H9 (cell line): Measurements from ENCODE around the gene ASMT. TPM values are rescaled to one million over a fixed set of nuclear protein-coding genes. Genes with fewer than 3 reads are reported as not detected.
"Not testable (repeated sequence)": the region's sequence is repeated elsewhere in the genome, so short reads cannot be mapped to it uniquely, and the experiment has no call there.

Experiments
- DNase-seq: peaks from one replicate; pipeline ENCODE4 v3.0.0-alpha.2; 2017
- H2AFZ ChIP-seq: one replicate; pipeline ENCODE4 v1.6.1; 2013; ENCODE audit warnings: mild to moderate bottlenecking, low read length, control low read depth, moderate library complexity
- H2AK5ac ChIP-seq: 2 replicates; pipeline ENCODE4 v1.6.1; 2013; ENCODE audit warnings: low read length, control low read depth, mixed read lengths; ENCODE audit not compliant: insufficient read length
- H2BK120ac ChIP-seq: one replicate; pipeline ENCODE4 v1.6.1; 2013; ENCODE audit warnings: low read depth, mild to moderate bottlenecking, low read length, control low read depth, inconsistent platforms; ENCODE audit not compliant: poor library complexity, severe bottlenecking
- H2BK12ac ChIP-seq: 2 replicates; pipeline ENCODE4 v1.6.1; 2013; ENCODE audit warnings: low read length, control low read depth, mixed read lengths, low read depth; ENCODE audit not compliant: insufficient read length
- H2BK15ac ChIP-seq: 2 replicates; pipeline ENCODE4 v1.6.1; 2013; ENCODE audit warnings: low read depth, low read length, control low read depth
- H2BK20ac ChIP-seq: one replicate; pipeline ENCODE4 v1.6.1; 2013; ENCODE audit warnings: low read depth, mild to moderate bottlenecking, low read length, control low read depth, inconsistent platforms; ENCODE audit not compliant: poor library complexity, severe bottlenecking
- H2BK5ac ChIP-seq: 2 replicates; pipeline ENCODE4 v1.6.1; 2013; ENCODE audit warnings: low read length, control low read depth, mixed read lengths; ENCODE audit not compliant: insufficient read length
- H3K14ac ChIP-seq: 2 replicates; pipeline ENCODE4 v1.6.1; 2013; ENCODE audit warnings: low read length, control low read depth; ENCODE audit not compliant: insufficient read depth
- H3K18ac ChIP-seq: 2 replicates; pipeline ENCODE4 v1.6.1; 2013; ENCODE audit warnings: low read depth, mild to moderate bottlenecking, mixed read lengths, low read length, control low read depth; ENCODE audit not compliant: insufficient read length
- H3K23ac ChIP-seq: 2 replicates; pipeline ENCODE4 v1.6.1; 2013; ENCODE audit warnings: low read length, control low read depth, mixed read lengths, low read depth; ENCODE audit not compliant: insufficient read length
- H3K23me2 ChIP-seq: 2 replicates; pipeline ENCODE4 v1.6.1; 2013; ENCODE audit warnings: low read depth, mild to moderate bottlenecking, mixed read lengths, low read length, control low read depth; ENCODE audit not compliant: insufficient read length, poor library complexity, severe bottlenecking
- H3K27ac ChIP-seq: 2 replicates; pipeline ENCODE4 v1.5.1; 2013; ENCODE audit warnings: low read length, control low read depth, mixed read lengths, low read depth; ENCODE audit not compliant: insufficient read length
- H3K27me3 ChIP-seq: 2 replicates; pipeline ENCODE4 v1.6.1; 2013; ENCODE audit warnings: low read length, control low read depth, inconsistent platforms; ENCODE audit not compliant: insufficient read depth
- H3K4ac ChIP-seq: 2 replicates; pipeline ENCODE4 v1.6.1; 2013; ENCODE audit warnings: low read depth, mild to moderate bottlenecking, control low read depth, inconsistent platforms, low read length, moderate library complexity
- H3K4me1 ChIP-seq: 2 replicates; pipeline ENCODE4 v1.6.1; 2013; ENCODE audit warnings: low read length, control low read depth, inconsistent platforms; ENCODE audit not compliant: insufficient read depth
- H3K4me2 ChIP-seq: 2 replicates; pipeline ENCODE4 v1.6.1; 2013; ENCODE audit warnings: low read length, control low read depth, mixed read lengths; ENCODE audit not compliant: insufficient read length, insufficient read depth
- H3K56ac ChIP-seq: 2 replicates; pipeline ENCODE4 v1.6.1; 2013; ENCODE audit warnings: low read depth, mild to moderate bottlenecking, mixed read lengths, low read length, control low read depth; ENCODE audit not compliant: insufficient read length
- H3K79me1 ChIP-seq: 2 replicates; pipeline ENCODE4 v1.6.1; 2013; ENCODE audit warnings: low read depth, mild to moderate bottlenecking, moderate library complexity, low read length, control low read depth, inconsistent platforms; ENCODE audit not compliant: insufficient read depth, poor library complexity, severe bottlenecking
- H3K79me2 ChIP-seq: 2 replicates; pipeline ENCODE4 v1.6.1; 2013; ENCODE audit warnings: low read length, control low read depth, inconsistent platforms; ENCODE audit not compliant: insufficient read depth
- H3K9ac ChIP-seq: 2 replicates; pipeline ENCODE4 v1.6.1; 2013; ENCODE audit warnings: low read length, control low read depth, mixed read lengths; ENCODE audit not compliant: insufficient read length; ENCODE audit errors: extremely low read depth
- H3K9me3 ChIP-seq: one replicate; pipeline ENCODE4 v1.6.1; 2013; ENCODE audit warnings: low read depth, low read length, inconsistent platforms; ENCODE audit not compliant: control insufficient read depth
- H3T11ph ChIP-seq: one replicate; pipeline ENCODE4 v1.6.1; 2013; ENCODE audit warnings: mild to moderate bottlenecking, low read length, control low read depth, inconsistent platforms
- H4K20me1 ChIP-seq: one replicate; pipeline ENCODE4 v1.6.1; 2013; ENCODE audit not compliant: control insufficient read depth, insufficient read length, insufficient read depth
- H4K5ac ChIP-seq: 2 replicates; pipeline ENCODE4 v1.6.1; 2013; ENCODE audit warnings: low read depth, mild to moderate bottlenecking, mixed read lengths, low read length, control low read depth; ENCODE audit not compliant: insufficient read length
- H4K8ac ChIP-seq: replicated peaks from 2 replicates; pipeline ENCODE4 v1.6.1; 2013; ENCODE audit warnings: low read length, control low read depth, mixed read lengths, low read depth; ENCODE audit not compliant: insufficient read length
- H4K91ac ChIP-seq: 2 replicates; pipeline ENCODE4 v1.6.1; 2013; ENCODE audit warnings: low read depth, mild to moderate bottlenecking, moderate library complexity, mixed read lengths, low read length, control low read depth; ENCODE audit not compliant: insufficient read length
- H3K27ac Mint-ChIP-seq, 3 experiments: 2 replicates in 2 of 3; 3 replicates in 1 of 3; pipeline ENCODE4 v1.8.0; 2020 to 2021; ENCODE audit warnings: mixed read lengths in 3 of 3, mild to moderate bottlenecking in 1 of 3, moderate library complexity in 1 of 3
- H3K27me3 Mint-ChIP-seq: 2 replicates; pipeline ENCODE4 v1.8.0; 2021; ENCODE audit warnings: low read depth, mild to moderate bottlenecking, moderate library complexity, mixed read lengths
- H3K36me3 Mint-ChIP-seq, 3 experiments: 2 replicates in 2 of 3; 3 replicates in 1 of 3; pipeline ENCODE4 v1.8.0; 2020 to 2021; ENCODE audit warnings: low read depth in 3 of 3, mixed read lengths in 3 of 3; ENCODE audit not compliant: insufficient read depth in 1 of 3
- H3K4me1 Mint-ChIP-seq, 2 experiments: 2 replicates each; pipeline ENCODE4 v1.8.0; 2020; ENCODE audit warnings: mixed read lengths in 2 of 2
- H3K4me3 Mint-ChIP-seq, 2 experiments: 2 replicates in 1 of 2; 3 replicates in 1 of 2; pipeline ENCODE4 v1.8.0; 2020 to 2021; ENCODE audit warnings: mild to moderate bottlenecking in 2 of 2, mixed read lengths in 2 of 2, moderate library complexity in 1 of 2
- H3K9me3 Mint-ChIP-seq, 2 experiments: 2 replicates in 1 of 2; 3 replicates in 1 of 2; pipeline ENCODE4 v1.8.0; 2020; ENCODE audit warnings: mild to moderate bottlenecking in 2 of 2, mixed read lengths in 2 of 2, moderate library complexity in 1 of 2
- WGBS: extraction: QIAGEN DNeasy Blood & Tissue Kit; methylation state at CpG from one replicate; pipeline ENCODE4 v1.1.7; 2013; ENCODE audit warnings: missing lambda C conversion rate, low lambda C conversion rate, mixed read lengths; ENCODE audit not compliant: insufficient read length; ENCODE audit errors: extremely low coverage; 5-methylcytosine and 5-hydroxymethylcytosine counted together
- total RNA-seq: library from RNA; stranded (reverse); gene quantifications from 2 replicates; pipeline ENCODE4 v1.2.1, GENCODE V29; 2021

Gene ASMT
- total RNA-seq, 1 experiment from 2014 or later = 1.4 TPM

DNA sequence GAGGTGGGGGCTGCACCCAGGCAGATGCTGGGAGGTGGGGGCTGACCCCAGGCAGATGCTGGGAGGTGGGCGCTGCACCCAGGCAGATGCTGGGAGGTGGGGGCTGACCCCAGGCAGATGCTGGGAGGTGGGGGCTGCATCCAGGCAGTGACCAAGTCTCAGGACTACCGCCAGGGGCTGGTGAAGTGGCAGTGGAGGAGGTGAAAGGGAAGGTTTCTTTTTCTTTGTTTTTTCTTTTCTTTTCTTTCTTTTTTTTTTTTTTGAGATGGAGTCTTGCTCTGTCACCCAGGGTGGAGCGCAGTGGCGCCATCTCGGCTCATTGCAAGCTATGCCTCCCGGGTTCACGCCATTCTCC, 10.0 kb downstream of the ASMT start:
- not testable (repeated sequence) for H2AFZ ChIP-seq, H2BK15ac ChIP-seq, H3K9me3 Mint-ChIP-seq, H4K20me1 ChIP-seq, H3K27ac Mint-ChIP-seq, H3K14ac ChIP-seq, H3K23ac ChIP-seq, H3K27ac ChIP-seq, H3K4me3 Mint-ChIP-seq, H4K8ac ChIP-seq, H2BK12ac ChIP-seq, H3K4me1 Mint-ChIP-seq, H2BK5ac ChIP-seq, H3K56ac ChIP-seq, H4K5ac ChIP-seq, H3T11ph ChIP-seq, H3K79me1 ChIP-seq, H3K9ac ChIP-seq, H3K23me2 ChIP-seq, H2BK120ac ChIP-seq, H3K18ac ChIP-seq, H3K4me2 ChIP-seq, H2BK20ac ChIP-seq, H3K4me1 ChIP-seq, H3K4ac ChIP-seq, H4K91ac ChIP-seq, H3K27me3 Mint-ChIP-seq, H3K9me3 ChIP-seq, H3K36me3 Mint-ChIP-seq, H3K27me3 ChIP-seq, H3K79me2 ChIP-seq, H2AK5ac ChIP-seq, DNase-seq
- WGBS = no CpG with 5 or more reads among the region's 7 CpGs
